Stimulated activated CD4-positive, alpha-beta T cell treated with anti-CD3 and anti-CD28 coated beads, Interleukin-1b, Interleukin-23, amount 100 ng/mL, for 1 hour (primary cell): ENCODE measurements around the gene ZMAT5.

Source experiments
- DNase-seq, 2 donors: peaks; one replicate each; pipeline ENCODE4 v3.0.0-alpha.2; 2020; ENCODE audit warnings: low read depth in 2 of 2

The ZMAT5 gene

GRCh38 chr22:29753808-29754657 lies 12.8 kb downstream of the ZMAT5 start:
- no peak for DNase-seq

GRCh38 chr22:29751669-29752068 lies 15.1 kb downstream of the ZMAT5 start:
- DNase-seq, result no peak

- DNase-seq, result no peak
Observed at GRCh38 chr22:29750559-29751538, 16.0 kb downstream of the ZMAT5 start.

- no peak for DNase-seq
Observed at GRCh38 chr22:29750029-29750428, 16.8 kb downstream of the ZMAT5 start.

- DNase-seq, result no peak
Observed at GRCh38 chr22:29748248-29748893, 18.4 kb downstream of the ZMAT5 start.

GRCh38 chr22:29747832-29748231 lies 19.0 kb downstream of the ZMAT5 start:
- DNase-seq, result no peak

- no peak for DNase-seq
Observed at GRCh38 chr22:29744902-29745301, 21.9 kb downstream of the ZMAT5 start.

GRCh38 chr22:29742326-29742725 lies 24.5 kb downstream of the ZMAT5 start:
- no peak for DNase-seq

- no peak for DNase-seq
Observed at GRCh38 chr22:29741926-29742325, 24.9 kb downstream of the ZMAT5 start.

GRCh38 chr22:29740216-29740615 lies 26.6 kb downstream of the ZMAT5 start:
- DNase-seq, result no peak

- no peak for DNase-seq
Observed at GRCh38 chr22:29739346-29739875, 27.4 kb downstream of the ZMAT5 start.

GRCh38 chr22:29738118-29738815 lies 28.5 kb downstream of the ZMAT5 start:
- no peak for DNase-seq

GRCh38 chr22:29737251-29738117 lies 29.3 kb downstream of the ZMAT5 start:
- DNase-seq, result no peak

- no peak for DNase-seq
Observed at GRCh38 chr22:29735416-29735815, 31.4 kb downstream of the ZMAT5 start.

GRCh38 chr22:29734838-29735237 lies 32.0 kb downstream of the ZMAT5 start:
- DNase-seq, result no peak

GRCh38 chr22:29734406-29734805 lies 32.4 kb downstream of the ZMAT5 start:
- DNase-seq, result no peak

- no peak for DNase-seq
Observed at GRCh38 chr22:29733362-29734201, 33.2 kb downstream of the ZMAT5 start.

GRCh38 chr22:29732883-29733282 lies 33.9 kb downstream of the ZMAT5 start:
- no peak for DNase-seq
